Measurements from ENCODE around the gene DPYSL4.

DPYSL4 gene

DNA sequence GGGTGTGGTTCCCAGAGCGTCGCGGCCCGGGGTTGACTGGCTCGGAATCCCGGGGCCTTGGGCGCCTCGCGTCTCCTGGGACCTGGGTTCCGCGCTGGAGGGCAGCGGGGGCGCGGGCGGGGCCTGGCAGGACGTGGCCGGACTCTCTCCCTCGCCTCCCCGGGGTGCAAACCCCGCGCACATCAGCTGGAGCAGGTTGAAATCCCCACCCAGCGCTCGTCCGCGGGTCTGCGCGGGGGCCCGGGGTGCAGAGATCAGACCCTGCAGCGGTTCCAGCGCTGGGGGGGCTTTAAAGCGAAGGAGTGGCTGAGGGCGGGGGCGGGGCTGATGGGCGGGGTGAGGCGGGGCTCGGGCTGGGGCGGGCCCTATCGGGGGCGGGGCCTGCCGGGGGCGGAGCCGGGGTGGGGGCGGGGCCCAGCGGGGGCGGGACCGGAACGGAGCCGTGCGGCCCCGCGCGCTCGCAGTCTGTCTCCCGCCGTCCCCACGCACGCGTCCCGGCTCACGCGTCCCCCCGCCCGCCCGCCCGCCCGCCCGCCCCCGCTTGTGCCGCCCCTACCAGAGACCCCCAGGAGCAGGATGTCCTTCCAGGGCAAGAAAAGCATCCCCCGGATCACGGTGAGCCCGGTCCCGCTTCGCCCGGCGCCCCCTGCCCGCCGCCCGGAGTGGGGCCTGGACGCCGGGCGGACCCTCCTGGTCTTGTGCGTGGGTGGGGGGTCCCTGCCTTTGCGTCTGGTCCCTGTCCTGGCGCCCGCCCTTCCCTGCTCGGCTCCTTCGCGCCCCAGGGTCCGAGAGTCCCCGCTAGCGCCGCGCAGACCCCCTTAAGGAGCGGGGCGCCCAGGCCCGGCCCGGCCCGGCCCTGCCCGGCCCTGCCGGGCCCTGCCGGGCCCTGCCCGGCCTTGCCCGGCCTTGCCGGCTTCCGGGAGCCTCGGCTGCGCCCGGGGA, at the start of gene DPYSL4:
Gene DPYSL4, plus strand, starts transcription at position 461 of the 942 bp plus-strand sequence. Its CDS starts 116 bp downstream, at position 577.
- Histone ChIP-seq H3K27ac (no peak within 1 kb of the TSS), H3K4me3 (peak within 1 kb of the TSS; percentile 9 to 41 (median 30))

DNA sequence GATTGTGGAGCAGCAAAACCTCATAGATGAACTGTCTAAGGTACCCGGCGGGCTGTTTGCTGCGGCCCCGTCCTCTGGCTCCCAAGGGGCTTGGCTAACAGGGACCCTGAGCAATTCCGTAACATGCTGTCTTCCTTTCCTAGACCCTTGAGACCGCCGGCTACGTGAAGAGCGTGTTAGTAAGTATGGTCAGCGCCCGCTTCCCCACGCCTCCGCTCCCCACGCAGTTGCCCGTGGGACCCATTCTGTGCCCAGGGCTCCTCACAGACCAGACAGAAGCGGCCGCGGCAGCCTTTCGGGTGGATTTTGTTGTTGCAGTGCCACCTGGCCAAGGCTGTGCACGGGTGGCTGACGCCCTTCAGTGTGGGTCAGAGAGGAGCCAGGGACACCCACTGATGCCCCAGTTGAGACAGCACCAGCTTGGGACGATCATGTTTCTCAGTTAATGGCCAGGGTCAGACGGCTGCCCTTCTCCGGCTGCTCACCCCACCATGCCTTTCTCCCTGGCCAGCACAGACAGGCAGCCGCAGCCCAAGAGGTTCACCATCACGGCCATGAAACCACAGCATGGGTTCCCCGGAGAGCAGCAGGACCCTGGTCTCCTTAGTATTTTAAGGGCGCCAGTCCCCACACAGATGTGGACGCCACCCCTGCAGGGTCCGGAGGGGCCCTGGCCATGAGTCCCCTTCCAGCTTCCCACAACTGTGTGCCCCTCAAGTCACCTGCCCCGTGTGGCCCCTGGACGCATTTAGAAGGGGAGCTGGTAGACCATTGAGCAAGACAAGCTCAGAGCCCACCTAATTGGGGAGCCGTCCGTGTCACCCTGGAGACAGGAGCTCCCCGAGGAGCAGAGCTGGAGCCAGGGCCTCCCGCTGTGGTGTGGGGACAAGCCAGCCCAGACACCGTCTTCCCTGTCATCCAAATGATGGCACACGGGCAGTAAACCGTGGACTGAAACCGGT, 49.4 kb upstream of the DPYSL4 start:
- Histone ChIP-seq H3K4me3 (no peak overlapping the region), H3K27ac (no peak overlapping the region)

DNA sequence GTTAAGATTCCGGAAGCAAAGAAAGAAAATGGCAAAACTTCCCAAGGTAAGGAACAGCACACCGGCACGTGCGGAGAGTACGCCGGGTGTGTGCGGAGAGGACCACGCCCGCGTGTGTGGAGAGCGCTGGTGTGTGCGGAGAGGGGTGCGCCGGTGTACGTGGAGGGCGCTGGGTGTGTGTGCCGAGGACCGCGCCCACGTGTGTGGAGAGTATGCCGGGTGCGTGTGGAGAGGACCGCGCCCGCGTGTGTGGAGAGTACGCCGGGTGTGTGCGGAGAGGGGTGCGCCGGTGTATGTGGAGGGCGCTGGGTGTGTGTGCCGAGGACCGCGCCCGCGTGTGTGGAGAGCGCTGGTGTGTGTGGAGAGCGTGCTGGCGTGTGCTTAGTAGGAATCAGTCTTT, 48.6 kb upstream of the DPYSL4 start:
- no peak overlapping the region for H3K27ac ChIP-seq
- H3K4me3 ChIP-seq, result no peak overlapping the region

DNA sequence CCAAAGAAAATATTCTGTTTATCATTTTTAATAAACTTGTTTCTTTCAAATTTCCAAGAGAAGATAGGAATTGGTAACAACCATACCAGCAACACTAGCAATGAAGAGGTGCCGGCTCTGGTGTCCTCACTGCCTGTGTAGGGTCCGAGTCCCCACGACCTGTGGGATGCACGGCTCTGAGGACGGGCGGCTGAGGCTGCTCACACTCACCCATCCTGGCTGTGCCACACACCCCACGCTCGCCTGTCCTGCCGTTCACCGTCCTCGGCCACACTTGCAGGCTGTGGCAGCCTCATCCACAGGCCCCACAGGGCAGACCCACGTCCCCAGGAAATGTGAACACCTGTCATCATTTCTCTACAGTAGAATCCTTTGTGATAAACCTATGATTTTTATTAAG, 48.2 kb upstream of the DPYSL4 start:
- Histone ChIP-seq H3K27ac (no peak overlapping the region), H3K4me3 (no peak overlapping the region)

DNA sequence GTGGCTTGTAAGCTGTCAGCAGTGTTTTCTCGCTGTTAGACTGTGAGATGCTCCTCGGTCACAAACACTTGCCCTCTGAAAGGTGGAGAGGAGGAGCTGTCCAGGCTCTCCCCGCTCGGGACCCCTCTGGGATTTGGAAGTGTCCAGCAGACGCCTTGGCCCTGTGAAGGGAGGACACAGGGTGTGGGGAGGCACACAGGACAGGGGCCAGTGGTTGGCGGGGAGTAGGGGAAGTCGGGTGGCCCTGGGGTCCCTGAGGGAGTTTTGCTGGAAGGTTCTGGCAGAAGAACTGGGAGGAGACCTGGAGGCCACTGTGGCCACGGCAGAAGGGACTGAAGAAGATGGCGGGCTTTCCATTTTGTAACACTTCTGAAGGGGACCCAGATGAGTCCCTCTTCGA, 47.2 kb upstream of the DPYSL4 start:
- H3K27ac ChIP-seq, result no peak overlapping the region
- H3K4me3 ChIP-seq, result no peak overlapping the region

DNA sequence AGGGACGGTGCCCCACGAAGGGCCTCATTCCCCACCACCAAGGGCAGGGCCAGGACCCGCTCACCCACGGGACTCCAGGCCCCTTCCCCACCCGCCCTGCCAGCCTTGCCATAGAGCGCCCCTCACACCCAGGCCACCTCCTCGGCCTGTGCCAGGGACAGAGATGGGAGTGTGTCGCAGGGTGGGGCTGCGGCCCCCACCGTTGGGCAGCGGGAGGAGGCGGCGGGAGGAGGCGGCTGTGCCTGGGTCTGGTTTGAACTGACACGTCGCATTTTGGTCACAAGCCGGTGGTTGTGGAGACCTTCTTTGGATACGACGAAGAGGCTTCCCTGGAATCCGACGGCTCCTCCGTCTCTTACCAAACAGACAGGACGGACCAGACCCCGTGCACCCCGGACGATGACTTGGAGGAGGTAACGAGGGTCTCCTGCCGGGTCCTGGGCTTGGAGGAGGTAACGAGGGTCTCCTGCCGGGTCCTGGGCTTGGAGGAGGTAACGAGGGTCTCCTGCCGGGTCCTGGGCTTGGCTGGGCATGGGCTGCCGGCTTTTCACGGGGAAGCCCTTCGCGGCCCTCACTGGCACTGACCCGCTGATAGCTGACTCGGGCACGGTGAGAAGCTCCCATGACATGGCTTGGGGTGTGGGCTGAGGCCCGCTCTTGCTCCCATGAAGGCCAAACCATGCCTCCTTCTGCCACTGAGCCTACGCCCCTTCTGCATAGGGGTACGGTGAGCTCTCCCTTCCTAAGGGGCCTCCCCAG, 46.4 kb upstream of the DPYSL4 start:
- no peak overlapping the region for H3K4me3 ChIP-seq
- H3K27ac ChIP-seq, result no peak overlapping the region

DNA sequence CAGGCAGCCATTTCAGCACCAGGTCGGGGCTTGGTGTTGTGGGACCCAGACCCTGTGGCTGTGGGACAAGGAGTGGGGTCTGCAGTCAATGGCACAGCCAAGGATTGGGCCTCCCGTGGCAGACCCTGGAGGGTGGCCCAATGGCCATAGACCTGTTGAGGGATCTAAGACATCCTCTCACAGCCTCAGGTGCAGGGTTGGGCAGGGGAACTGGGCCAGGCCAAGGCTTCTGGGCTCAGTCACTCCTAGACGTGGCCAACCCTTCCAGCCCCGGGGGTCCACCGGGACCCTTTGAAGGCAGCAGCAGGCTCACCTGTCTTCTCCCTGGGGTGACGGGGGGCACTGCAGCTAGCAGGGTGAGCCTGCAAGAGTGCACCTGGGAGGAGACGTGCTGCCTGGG, 45.7 kb upstream of the DPYSL4 start:
- H3K4me3 ChIP-seq, result no peak overlapping the region
- H3K27ac ChIP-seq, result no peak overlapping the region

DNA sequence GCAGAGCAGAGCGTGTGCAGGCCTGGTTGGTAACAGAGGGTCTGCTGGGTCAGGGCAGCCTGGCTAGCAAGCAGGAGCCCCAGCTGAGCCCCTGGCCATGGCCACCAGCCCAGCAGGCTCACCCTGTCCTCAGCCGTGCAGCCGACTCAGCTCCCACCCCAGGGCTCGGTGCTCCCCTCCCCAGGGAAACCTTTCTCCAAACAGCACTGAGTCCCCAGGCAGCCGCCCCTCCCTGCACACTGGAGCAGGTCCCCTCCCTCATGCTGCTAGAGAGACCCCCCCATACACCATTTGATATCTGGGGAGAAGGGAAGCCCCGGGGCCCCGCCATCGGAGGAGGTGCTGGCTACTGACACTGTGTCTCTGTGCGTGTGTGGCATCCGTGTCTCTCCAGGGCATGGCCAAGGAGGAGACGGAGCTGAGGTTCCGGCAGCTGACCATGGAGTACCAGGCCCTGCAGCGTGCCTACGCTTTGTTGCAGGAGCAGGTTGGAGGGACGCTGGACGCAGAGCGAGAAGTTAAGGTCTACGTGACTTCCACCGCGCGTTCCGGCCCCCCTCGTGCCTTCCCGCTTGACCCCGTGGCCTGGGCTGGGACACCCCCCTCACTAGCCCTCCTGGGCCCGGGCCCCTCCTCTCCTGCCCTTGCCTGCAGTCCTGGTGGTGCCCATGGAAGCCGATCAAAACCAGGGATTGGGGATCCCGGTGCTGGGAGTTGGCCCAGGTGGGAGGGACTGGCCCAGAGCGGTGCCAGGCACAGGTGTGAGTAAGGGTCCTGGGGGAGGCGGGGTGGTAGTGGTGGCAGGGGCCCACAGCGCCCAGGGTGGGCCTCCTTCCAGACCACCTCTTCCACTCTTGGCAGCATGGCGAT, 45.0 kb upstream of the DPYSL4 start:
- Histone ChIP-seq H3K27ac (no peak overlapping the region), H3K4me3 (no peak overlapping the region)

DNA sequence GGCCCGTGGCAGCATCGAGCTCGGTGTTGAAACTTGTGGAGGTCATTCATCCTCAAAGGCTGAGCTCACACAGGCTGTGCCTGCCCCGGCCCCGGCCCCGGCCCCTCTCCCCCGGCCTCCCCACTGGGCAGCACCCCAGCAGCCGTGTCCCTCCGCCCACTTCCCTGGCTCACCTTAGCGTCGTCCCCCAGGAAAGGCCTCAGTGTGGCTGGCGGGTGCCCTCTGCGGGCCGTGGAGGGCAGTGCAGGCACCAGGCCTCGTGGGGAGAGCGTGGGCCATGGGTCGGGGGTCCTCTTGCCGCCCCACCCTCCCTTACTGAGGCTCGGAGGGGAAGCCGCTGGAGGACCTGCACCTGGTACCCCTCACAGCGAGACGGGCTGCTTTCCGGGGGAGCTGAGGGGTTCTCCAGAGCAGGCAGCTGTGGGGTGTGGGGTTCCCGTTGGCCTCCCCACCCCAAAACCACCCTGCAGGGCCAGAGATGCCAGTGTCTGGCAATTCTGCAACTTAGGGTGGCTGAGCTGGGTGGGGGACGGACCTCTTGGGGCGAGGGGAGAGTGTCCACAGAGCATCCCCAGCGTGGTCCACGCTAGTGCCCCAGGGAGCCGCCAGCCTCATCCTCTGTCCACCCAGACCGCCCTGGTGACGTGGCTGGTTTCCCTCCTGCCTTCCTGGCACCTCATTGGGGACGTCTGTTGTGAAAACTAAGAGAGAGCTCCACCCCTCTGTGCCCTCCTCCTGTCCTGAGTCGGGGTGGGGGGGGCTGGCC, 44.2 kb upstream of the DPYSL4 start:
- Histone ChIP-seq H3K4me3 (no peak overlapping the region), H3K27ac (no peak overlapping the region)

DNA sequence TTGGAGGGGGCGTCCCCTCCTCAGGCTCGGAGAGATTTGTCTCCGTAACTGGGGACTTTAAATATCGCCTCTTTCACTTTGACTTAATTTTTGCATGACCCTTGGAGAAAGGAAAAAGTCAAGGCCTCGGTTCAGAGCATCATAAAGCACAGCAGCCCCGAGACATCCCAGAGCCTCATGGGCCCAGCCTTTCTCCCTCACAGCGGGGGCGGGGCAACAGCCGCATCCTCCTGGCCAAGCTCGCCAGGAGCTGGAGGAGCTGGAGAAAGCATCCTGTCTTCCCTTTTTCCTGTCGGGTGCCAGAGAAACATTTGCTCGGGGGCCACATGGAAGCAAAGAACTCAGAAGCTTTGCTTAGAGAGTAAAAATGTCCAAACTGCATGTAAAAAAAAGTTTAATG, 43.6 kb upstream of the DPYSL4 start:
- Histone ChIP-seq H3K4me3 (no peak overlapping the region), H3K27ac (no peak overlapping the region)

DNA sequence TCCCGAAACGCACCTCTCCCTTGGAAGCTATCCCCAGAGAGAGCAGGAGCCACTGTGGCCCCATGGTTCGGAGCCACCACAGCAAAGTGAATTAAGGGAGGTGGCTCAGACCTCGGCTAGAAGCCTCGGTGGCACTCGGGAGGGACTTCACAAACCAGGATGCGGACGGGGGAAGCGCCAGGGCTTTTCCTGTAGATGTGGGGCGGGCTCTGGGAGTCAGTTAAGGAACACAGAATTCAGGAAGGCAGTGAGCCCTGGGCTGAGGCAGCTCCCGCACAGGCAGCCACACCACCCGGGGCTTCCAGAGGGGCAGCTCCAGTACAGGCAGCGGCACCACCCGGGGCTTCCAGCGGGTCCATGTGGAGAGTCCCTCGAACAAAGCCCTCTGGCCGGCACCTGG, 42.7 kb upstream of the DPYSL4 start:
- no peak overlapping the region for H3K4me3 ChIP-seq
- H3K27ac ChIP-seq, result no peak overlapping the region

DNA sequence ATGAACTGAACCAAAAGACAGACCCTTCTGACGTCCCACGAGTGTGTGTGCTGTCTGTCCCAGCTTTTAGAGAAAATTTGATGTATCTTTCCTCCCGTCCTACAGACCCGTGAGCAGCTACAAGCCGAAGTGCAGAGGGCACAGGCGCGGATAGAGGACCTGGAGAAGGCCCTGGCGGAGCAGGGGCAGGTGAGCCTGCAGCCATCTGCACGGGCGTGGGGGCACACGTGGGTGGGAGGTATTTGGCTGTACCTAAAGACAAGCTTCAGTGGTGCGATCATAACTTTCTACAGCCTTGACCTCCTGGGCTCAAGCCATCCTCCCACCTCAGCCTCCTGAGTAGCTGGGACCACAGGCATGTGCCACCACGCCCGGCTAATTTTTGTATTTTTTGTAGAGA, 41.7 kb upstream of the DPYSL4 start:
- no peak overlapping the region for H3K4me3 ChIP-seq
- H3K27ac ChIP-seq, result no peak overlapping the region

DNA sequence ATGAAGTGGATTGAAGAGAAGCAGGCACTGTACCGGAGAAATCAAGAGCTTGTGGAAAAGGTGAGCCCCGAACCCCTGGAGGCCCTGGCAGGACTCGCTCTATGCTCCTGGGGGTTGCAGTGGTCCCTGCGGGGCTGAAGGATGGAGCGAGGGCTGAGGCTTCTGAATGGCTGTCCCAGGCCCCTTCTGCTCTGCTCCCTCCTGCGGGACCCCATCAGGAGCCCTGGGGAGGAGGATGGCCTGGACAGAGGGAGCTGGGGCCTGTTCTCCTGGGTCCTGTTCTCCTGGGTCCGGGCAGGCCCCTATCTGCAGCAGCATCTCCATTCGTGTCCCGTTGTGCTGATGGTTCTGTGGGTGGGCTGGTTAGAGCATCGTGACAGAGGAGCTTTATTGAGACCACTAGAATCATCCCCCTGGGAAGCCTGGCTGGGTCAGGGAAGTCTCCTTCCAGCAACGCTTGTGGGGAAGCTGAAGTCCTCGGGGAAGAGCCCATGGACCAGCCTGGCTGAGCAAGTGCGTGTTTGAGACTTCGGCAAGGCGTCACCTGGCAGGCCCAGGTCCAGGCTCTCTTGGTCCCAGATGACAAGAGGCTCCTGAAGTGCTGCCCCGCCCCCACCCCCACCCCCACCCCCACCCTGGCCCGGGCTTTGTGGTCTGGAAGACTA, 41.1 kb upstream of the DPYSL4 start:
- Histone ChIP-seq H3K27ac (no peak overlapping the region), H3K4me3 (no peak overlapping the region)

DNA sequence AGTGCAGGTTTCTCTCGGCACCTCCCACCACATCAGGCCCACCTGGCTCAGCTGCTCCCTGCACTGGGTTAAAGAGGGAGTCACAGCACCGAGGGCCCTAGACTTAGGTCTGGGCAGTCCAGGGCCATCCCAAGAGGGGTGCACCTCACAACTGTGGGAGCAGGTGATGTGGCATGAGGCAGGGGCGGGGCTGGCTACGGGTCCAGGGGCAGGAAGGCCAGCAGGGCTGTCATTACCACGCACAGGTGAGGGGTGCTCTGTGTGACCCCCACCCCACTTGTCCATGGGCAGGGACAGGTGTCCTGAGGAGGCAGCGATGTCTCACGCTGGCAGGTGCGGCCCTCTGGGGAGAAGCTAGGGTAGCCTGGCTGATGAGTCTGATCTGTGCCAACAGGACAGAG, 40.5 kb upstream of the DPYSL4 start:
- Histone ChIP-seq H3K27ac (no peak overlapping the region), H3K4me3 (no peak overlapping the region)

DNA sequence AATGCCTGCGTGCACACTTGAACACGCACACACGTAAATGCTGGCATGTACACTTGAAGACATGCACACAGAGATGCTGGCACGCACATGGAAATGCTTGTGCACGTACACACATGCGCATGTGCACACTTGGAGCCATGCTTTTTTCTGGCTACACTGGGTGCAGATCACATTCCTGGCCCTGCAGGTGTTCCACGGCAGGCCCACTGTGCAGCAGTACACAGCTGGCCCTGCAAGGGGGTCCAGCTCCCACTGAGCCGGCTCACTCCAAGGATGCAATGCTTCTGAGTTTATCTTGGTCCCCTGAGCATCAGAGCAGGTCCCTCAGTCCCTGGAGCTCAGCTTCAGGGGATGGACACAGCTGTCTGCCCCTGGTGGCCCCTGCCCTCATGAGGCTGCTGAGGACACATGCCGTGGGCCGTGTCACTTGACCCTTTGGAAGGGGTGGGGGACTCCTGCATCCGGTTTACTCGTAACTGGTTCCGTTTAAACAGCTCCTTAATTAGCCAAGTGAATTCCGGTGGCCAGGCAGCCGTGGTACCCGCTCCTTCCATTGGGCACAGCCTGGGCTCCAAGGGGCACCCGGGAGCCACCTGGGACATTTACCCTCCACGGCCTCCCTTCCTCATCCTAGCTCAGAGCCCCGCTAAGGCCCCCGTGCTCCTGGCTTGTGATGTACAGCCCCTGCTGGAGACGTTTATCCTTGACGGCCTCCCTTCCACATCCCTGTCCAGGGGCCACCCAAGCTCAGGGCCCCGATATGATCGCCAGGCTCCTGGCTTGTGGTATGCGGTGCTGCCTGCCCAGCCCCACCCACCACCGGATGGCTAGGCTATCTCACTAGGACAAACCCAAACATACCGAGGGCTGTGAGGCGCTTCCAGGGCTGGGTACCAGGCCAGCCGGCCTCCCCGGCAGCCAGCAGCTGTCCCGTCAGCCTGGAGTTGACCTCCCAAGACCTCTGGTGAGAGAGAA, 39.5 kb upstream of the DPYSL4 start:
- Histone ChIP-seq H3K27ac (no peak overlapping the region), H3K4me3 (no peak overlapping the region)

Data from skin epidermis (tissue), 12 donors.